Stimulated activated naive CD4-positive, alpha-beta T cell treated with Interleukin-2 at 50 U/mL for 16 hours (primary cell): Measurements from ENCODE around the gene CHCHD3.
A peak's percentile ranks its signal among the peaks of the same experiment; 100 is the strongest.
"Not testable (repeated sequence)": the region's sequence is repeated elsewhere in the genome, so short reads cannot be mapped to it uniquely, and the experiment has no call there.

Experiments used
- DNase-seq: peaks from one replicate; lab custom pipeline; 2025; lab: John Stamatoyannopoulos, UW

Gene CHCHD3

DNA sequence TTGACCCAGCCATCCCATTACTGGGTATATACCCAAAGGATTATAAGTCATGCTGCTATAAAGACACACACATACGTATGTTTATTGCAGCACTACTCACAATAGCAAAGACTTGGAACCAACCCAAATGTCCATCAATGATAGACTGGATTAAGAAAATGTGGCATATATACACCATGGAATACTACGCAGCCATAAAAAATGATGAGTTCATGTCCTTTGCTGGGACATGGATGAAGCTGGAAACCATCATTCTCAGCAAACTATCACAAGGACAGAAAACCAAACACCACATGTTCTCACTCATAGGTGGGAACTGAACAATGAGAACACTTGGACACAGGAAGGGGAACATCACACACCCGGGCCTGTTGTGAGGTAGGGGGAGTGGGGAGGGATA is 179.6 kb downstream of the CHCHD3 start:
- not testable (repeated sequence) for DNase-seq

DNA sequence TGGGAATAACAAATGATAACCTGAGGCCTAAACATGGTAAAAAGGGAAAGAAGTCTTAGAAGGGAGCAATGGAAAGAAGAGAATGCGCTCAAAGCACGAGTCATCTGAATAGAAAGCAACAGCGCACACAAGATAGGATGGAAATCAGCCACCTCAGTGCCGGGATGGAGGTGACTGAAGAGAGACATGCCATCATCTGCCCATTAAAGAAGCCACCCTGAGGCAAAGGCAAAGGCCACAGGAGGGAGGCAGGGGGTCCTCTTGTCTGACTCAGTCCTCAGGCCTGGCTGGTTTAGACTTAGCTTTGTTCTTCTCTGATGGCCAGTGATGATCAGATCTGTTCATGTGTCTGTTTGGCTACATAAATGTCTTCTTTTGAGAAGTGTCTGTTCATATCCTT is 180.6 kb downstream of the CHCHD3 start:
- no peak for DNase-seq

DNA sequence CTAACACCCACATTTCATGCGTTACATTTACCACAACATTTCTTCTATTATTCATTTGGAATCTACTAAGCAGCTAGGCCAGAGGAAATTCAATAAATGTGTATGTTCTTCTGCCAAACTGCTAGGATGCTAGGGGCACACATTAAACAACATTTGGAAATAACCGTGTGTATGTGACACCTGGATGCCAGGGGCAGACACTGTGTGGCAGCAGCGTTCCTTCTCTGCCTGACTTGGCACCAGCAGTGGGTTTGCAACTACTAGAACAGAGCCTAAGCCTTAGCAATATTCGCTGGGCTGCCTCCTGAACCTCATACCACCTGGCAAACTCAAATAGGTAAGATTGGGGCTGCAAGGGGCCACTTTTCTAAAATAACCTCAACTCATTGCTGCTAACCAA is 182.1 kb downstream of the CHCHD3 start:
- no peak for DNase-seq

DNA sequence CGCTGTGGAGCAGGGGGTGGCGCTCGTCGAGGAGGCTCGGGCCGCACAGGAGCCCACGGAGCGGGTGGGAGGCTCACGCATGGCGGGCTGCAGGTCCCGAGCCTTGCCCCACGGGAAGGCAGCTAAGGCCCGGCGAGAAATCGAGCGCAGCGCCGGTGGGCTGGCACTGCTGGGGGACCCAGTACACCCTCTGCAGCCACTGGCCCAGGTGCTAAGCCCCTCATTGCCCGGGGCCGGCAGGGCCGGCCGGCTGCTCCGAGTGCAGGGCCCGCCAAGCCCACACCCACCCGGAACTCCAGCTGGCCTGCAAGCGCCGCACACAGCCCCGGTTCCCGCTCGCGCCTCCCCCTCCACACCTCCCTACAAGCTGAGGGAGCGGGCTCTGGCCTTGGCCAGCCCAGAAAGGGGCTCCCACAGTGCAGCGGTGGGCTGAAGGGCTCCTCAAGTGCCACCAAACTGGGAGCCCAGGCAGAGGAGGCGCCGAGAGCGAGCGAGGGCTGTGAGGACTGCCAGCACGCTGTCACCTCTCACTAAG is 183.2 kb downstream of the CHCHD3 start:
- DNase-seq = not testable (repeated sequence)

DNA sequence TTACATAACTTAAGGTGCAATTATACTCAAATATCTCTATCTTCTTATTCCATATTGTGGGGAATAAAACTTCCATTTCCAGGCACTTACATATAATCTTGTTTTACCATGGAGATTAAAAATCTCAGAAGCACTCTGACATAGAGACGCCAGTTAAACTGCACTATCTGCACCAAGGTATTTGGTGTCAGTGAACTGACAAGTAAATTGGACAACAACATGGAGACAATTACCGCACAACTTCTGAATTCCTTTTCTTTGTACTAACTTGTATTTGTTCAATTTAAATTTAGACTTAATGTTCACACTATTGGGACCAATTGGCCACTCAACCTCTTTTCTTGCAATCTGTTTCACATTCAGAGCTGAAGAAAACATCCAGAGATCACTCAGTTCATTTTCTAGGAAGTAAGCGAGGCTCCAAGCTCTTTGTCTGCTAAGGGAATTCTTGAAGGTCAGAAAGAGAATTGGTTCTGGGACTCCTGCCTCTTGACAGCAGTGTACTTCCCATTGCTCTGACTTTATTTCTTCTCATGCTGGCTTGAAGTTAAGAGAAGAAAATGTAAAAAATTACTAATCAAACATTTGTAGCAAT is 184.7 kb downstream of the CHCHD3 start:
- DNase-seq = no peak

DNA sequence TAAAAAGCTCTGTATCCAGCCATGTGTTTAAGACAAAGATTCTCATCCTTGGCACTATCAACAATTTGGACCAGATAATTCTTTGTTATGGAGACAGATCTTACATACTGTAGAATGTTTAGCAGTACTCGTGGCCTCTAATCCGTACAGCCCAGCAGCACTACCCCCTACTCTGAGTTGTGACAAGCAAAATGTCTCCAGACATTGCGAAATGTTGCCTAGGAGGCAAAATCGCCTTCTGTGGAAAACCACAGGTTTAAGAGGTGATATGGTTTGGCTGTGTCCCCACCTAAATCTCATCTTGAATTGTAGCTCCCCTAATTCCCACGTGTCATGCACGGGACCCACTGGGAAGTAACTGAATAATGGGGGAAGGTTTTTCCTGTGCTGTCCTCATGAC is 186.7 kb downstream of the CHCHD3 start:
- DNase-seq = no peak

DNA sequence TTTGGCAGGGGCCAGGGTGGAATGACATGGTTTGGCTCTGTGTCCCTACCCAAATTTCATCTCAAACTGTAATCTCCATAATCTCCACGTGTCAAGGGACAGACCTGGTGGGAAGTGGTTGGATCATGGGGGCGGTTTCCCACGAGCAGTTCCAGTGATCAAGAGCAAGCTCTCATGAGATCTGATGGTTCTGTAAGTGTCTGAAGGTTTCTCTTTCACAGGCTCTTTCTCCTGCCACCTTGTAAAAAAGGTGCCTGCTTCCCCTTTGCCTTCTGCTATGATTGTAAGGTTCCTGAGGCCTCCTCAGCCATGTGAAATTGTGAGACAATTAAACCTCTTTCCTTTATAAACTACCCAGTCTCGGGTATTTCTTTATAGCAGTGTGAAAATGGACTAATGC is 188.3 kb downstream of the CHCHD3 start:
- DNase-seq = no peak

DNA sequence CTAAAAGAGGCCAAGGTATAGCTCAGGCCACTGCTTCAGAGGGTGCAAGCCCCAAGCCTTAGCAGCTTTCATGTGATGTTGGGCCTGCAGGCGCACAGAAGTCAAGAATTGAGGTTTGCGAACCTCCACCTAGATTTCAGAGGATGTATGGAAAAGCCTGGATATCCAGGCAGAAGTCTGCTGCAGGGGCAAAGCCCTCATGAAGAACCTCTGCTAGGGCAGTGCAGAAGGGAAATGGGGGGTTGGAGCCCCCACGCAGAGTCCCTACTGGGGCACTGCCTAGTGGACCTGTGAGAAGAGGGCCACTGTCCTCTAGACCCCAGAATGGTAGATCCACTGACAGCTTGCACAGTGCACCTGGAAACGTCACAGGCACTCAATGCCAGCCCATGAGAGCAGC is 189.1 kb downstream of the CHCHD3 start:
- not testable (repeated sequence) for DNase-seq

DNA sequence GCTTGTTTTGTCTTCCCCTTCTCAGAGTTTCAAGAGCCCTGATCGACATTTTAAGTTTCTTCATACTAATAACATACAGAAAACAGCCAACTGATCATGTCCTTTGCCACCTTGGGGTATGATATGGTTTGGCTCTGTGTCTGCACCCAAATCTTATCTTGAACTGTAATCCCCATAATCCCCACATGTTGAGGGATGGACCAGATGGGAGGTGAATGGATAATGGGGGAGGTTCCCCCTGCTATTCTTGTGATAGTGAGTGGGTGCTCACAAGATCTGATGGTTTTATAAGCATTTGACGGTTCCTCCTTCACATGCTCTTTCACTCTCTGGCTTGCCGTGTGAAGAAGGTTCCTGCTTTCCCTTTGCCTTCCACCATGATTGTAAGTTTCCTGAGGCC is 190.3 kb downstream of the CHCHD3 start:
- DNase-seq = no peak

DNA sequence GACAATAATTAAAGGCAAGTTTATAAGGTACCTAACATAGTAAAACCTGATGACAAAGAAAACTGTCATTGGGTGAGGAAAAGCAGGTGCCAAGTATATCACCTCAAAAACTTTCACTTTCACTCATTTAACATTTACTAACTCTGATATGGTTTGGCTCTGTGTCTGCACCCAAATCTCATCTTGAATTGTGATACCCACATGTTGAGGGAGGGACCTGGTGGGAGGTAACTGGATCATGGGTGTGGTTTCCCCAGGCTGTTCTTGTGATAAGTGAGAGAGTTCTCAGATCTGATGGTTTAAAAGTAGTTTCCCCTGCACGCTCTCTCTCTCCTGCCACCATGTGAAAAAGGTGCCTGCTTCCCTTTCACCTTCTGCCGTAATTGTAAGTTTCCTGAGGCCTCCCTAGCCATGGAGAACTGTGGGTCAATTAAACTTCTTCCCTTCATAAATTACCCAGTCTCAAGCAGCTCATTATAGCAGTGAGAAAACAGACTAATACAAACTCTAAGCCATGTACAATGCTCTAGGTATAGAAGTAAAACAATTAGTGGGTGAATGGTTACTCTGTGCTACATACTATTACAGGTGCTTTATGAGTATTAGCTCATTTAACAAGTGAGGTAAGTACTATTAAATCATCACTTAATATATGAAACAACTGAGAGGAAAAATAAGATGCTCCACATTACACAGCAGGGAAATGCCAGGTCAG is 199.0 kb downstream of the CHCHD3 start:
- peak; percentile 4 for DNase-seq

DNA sequence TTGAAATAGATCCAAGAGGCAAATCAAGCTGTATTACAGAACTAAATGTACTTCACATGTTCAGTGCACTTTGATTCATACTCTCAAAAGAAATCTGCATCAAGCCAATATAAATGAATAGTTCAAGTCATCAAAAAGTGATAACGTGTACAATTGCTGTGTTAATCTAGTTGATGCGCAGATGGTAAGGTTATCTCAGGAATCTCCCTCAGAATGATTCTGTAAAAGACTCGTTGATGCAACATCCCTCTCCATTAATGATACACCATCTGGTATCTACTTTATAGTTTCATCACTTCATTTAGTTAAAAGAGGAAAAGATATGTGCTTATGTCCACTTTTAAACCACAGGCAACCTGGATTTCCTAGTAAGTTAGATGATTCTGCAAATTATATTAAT is 200.6 kb downstream of the CHCHD3 start:
- DNase-seq = no peak

DNA sequence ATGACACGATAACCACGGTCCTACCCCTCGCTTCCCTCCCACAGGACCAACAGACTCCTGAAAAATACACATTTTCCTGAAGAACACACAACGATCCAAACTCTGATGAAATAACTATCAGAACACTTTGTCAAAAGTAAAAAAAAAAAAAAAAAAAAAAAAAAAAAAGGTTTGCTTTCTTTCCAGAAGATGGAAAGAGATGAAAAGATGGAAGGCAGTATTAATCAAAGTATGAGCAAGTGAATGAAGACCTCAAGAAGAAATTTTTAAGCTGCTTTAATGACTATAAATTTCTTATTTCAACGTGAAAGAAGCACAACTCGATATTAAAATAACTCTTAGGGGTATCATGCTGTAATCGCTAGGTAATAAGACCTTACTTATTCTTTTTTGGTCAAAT is 202.3 kb downstream of the CHCHD3 start:
- no peak for DNase-seq

DNA sequence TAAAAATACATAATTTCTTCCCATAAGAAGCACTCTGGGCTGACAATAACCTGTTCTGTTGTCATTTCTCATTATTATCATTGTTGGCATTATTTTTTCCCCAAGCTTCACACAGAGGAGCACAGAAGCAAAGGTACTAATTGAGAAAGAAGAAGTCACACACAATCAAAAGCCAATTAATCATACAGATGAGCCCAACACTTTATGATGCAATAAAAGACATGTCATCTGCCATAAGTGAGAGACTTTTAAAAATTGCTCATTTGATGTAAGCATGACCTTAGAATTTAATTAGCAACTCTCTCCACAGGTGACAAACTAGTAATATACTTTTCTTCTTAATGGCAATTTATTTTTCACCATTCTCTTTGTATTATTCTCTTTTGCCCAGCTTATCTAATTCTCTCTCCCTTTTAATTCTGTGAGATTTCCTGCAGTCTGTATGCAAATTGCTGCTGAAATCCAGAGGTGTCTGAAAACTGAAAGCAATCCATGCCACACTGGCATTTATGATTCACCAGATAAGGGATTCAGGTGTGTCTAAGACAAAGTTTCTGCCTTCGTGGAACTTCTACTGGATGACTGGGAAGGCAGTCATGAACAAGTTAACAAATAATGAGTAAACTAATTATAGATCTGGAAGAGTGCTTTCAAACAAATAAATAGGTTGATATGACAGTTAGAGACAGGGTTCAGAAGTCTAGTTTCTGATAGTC is 203.5 kb downstream of the CHCHD3 start:
- no peak for DNase-seq

DNA sequence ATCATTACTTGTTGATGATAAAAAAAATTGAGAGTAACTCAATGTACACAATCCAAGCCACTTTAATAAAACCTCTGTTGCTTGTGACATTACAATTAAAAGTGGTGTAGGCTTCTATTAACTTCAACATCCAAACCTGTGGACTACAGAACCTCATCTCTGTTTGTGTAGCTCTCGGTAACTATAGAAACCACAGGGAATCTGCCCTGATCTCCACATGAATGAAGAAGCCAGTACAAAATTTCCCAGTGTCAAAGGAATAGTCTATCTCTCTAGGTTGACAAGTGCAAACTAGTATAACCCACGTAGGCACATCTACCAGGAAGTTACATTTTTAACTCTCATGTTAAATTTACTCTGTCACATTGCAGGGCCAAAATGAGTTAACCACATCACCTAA is 204.3 kb downstream of the CHCHD3 start:
- DNase-seq = no peak

DNA sequence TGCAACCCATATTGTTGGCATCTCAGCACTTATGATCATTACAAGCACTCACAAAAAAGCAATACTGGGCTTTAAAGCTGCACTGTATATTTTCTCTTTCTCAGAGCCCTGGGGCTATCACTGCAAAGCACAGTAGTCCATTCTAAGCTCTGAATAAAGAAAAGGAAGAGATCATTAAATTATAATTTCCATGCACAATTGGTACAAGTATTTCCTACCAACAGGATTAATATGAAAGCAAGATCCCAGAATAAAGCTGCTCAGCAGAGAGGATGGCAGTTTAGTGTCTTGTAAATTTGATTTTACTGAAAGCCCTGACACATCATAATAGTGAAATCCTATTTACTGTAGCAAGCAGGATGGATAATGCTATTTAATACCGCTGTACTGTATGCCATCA is 205.3 kb downstream of the CHCHD3 start:
- no peak for DNase-seq

DNA sequence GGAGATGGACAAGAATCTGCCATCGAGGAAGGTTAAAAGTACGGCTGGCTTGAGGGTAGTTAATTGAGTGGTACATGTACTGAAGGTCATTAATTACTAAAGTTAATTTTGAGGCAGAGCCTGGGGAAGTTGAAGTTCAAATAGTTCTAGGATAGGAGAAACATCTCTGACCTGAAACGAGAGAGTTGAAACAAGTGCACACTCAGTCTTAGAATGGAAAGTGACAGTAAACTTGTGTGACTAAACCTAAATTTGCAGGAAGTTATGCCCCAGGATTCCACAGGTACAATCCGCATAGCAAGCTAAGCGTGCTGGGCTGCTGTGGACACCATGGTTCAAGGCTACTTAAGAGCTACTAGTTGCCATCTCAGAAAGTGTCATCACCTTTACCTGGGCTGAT is 209.9 kb downstream of the CHCHD3 start:
- DNase-seq = no peak

DNA sequence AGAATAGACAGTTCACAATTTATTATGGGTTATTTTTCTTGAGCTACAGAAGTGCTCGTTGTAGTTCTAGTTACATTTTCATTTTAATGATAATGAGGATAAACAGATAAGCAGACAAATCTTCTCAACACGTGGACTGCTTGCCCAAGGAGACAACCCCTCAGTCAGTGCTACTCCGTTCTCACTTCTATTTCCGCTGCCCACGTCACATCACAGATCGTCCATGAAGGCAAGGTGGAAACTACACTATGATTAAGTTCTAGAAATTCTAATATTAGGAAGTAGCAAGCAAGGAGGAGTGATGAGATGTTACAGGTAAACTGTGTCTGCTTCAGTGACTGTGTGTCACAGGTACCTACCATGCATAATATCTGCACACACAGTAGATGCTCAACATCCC is 210.5 kb downstream of the CHCHD3 start:
- DNase-seq = no peak

DNA sequence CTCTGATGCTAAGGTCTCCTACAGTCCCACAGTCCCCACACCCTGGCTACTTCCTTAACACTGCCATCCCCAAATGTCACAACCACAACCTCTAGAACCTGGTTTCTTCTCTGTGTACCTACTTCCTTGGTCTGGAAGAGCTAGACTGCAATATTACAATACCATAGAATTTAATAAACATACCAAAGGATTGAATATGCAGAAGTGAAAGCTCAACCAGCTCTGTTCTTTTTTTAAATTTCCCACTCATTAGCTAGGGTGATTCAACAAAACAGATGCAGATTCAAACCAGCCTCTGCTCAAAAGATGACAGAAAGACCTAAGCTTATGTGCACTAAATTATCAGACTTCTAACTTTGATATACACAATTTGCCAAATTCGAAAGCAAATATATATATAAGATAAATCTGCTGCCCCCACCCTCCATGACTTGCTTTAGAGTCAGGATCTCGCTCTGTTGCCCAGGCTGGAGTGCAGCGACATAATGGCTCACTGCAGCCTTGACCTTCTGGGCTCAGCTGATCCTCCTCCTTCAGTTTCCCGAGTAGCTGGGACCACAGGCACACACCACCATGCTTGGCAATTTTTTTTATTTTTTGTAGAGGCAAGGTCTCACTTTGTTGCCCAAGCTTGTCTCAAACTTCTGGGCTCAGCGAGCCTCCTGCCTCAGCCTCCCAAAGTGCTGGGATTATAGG is 212.6 kb downstream of the CHCHD3 start:
- no peak for DNase-seq

DNA sequence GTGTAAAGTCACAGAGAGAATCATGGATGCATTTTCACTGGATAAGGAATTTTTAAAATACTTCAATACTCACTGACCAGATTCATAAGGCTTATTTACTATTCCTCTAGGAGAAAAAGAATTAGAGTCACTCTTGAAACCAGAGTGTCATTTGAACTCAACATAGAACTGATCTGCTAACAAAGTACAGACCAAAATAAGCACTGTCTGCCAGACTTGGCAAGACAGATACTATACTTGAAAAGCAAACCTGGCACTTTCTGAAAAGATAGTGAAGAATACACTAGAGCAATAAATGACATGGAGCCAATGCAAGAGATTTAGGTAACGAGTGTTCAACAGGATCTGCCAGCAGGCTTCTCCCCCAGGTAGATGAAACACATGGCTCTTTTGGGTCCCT is 215.3 kb downstream of the CHCHD3 start:
- DNase-seq = no peak

DNA sequence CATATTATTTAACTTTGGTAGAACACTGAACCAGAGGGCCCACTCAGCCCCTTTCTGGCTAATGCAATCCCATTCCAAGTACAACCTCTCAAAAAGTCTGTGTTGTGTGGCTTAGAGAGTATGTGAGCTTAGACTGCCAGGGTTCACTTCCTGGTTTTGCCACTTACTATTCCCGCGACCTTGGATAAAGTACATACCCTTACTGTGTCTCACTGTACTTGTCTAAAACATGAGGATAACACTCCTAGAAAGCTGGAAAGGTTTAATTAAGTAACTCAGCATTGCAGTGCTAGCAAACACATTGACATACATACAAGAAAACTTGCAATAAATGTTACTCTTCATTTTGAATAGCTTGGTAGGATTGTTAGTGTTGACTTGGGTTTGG is 215.8 kb downstream of the CHCHD3 start:
- no peak for DNase-seq

DNA sequence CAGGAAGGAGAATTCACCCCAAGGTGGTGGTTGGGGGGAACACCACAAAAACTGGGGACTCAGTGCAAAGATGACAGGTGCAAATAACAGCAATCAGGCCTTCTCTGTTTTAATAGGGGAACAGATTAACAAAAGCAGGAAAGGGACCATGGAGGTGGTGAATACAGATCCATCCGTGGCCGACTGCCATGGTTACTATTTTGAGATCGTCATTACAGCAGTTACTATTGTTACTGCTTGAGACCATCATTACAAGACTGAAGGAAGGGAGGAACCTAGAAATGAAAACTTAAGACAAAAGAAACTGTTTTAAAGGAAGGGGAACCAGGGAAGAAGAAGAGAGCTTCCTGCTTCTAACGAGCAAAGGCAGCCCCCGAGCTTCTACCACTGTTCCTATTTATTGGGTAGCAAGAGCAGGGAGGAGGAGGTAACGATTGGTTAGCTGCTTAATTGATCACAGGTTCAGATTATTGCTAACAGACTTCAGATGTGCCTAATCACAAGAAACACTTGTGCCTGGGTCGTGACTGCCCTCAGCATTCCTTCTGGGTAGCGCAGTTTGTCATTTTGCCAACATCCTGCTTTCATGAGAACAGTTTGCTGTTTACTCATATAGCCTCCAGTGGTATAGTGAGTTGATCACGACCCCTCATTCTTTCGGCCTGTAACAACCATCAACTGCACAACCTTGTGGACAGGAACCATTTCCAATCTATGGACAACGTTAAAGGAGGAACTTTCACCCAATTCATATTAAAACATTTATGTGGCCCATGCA is 216.3 kb downstream of the CHCHD3 start:
- no peak for DNase-seq
